Measurements from ENCODE around the gene KCNK17. TPM values are rescaled to one million over a fixed set of nuclear protein-coding genes. Genes with fewer than 3 reads are reported as not detected.

Gene KCNK17
- total and polyA plus RNA-seq, 2 of the 8 experiments (the other 6 are each of a cell fraction or from before 2014, with no cell fraction given), result 2.9 to 3.4 TPM

DNA sequence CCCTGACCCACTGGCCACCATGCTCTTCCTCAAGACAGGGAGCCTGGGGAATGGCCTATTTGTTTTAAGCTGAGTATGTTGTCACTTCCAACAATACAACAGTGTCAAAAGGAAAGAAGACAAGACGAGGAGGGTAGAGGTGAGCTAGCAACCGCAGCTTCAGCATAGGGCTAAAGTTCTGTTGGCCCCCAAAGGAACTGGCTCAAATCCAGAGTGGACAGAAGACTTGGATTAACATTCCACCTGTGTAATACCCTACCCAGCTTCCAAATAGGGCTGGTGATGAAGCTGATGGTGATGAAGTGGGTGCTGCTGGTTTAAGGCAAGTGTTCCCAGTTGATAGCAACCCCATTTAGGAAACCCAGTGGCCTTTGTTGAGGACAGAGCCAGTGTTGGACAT, 53.3 kb downstream of the KCNK17 start (continued):
- TF ChIP-seq PHF8 (conservative IDR thresholded peaks at IDR 0.05; ENCODE audit: low read depth, low read length), result no peak

All from H1 (cell line).